ENCODE results near the gene PCGF5. TPM values are rescaled to one million over a fixed set of nuclear protein-coding genes. Genes with fewer than 3 reads are reported as not detected.
"Not testable (repeated sequence)": the region's sequence is repeated elsewhere in the genome, so short reads cannot be mapped to it uniquely, and the experiment has no call there.

Gene PCGF5
- total RNA-seq, 1 donor from 2014 or later, result 48.9 TPM

GRCh38 chr10:91286572-91286971 is 66.1 kb downstream of the PCGF5 start:
- no peak for DNase-seq (ENCODE audit: low read depth)

- DNase-seq (ENCODE audit: low read depth), result peak; percentile 19
Observed at GRCh38 chr10:91287276-91287675, 66.8 kb downstream of the PCGF5 start.

GRCh38 chr10:91287912-91288311 is 67.4 kb downstream of the PCGF5 start:
- no peak for DNase-seq (ENCODE audit: low read depth)

GRCh38 chr10:91289305-91289704 is 68.8 kb downstream of the PCGF5 start:
- no peak for DNase-seq (ENCODE audit: low read depth)

- no peak for DNase-seq (ENCODE audit: low read depth)
Observed at GRCh38 chr10:91290607-91291006, 70.1 kb downstream of the PCGF5 start.

DNA sequence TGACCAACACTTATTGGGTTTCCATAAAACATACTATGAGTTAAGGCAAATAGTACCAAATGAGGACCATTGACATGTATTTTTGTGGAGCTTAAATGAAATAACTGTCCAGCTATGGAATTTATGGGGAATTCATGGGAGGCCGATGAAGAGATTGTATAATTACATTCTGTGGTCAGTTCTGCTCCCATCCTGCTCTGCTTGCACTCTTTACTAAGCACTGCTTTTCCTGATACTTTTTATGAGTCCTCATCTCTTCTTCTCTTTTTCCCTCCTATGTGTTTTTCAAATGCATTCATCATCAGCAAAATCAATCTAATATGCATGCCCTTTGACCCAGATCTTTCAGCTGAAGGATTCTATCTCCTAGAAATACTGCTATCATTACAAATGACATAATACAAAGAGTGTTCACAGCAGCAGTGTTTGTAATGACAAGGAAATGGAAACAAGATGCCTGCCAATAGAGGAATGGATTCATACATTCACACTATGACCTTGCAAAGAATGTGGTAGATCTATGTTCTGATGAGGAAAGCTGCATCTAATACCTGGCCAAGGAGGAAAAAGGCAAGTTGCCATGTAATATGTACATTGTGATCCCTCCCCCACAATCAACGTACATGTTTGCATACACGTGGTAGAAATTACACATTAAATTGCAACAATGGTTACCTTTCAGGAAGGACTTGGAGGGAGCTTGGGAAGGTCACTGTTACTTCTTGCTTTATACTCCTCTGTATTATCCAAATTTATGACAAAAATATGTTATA is 73.9 kb downstream of the PCGF5 start:
- no peak for DNase-seq (ENCODE audit: low read depth)

- no peak for DNase-seq (ENCODE audit: low read depth)
Observed at GRCh38 chr10:91295346-91295745, 74.9 kb downstream of the PCGF5 start.

GRCh38 chr10:91296471-91296870 is 76.0 kb downstream of the PCGF5 start:
- peak; percentile 52 for DNase-seq (ENCODE audit: low read depth)

DNA sequence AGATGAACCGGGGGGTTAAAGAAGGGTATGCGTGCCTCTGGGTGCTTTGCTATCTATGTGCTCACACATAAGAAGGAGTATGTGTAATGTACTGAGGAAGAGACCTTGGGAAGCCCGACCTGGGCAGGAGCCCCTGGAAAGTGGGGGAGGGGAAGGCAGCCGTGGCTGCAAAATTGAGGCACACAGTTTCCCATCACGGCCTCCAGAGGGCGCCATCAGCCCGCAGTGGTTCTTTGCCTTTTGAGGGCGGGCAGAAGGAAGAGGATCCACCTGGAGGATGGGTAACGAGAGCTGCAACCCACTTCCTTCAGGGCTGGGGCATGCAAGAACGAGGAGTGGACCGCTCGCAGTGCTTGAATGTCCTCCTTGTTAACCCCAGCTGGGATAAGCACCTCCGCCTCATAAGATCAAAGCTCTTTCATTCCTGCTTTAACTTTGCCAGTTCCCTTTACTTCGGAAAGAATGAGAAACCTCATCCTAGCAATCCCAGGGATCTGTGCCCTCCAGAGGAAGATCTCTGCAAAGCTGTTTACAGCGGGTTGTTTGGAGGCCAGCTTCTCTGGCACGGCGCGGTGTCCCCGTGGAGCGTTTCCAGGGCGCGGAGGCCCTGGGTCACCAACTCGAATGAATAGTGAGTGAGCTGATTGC is 77.9 kb downstream of the PCGF5 start:
- peak; percentile 57 for DNase-seq (ENCODE audit: low read depth)

DNA sequence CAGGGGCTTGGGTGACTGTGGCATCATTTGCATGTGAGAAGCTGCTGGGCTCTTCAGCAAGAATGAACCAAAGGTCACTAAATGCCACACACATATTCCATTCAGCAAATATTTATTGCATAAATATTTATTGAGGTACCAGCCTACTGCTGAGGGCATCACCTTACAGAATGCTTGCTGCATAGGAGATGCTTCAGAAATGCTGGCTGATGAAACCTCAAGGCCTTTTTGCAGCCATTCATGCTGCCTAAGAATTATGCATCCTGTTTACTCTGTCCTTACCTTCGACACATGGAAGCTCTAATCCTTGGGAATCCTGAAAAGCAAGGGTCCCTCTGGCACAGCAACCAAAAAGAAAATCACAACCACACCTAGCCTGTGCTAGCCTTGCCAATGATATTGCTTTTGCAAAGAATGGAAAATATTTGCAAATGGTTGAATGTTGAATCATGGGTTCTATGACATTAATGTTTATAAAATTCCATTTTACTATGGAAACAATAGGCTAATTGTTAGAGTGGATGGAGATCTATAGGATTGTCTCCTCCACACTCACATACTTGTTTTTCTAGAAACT is 79.6 kb downstream of the PCGF5 start:
- no peak for DNase-seq (ENCODE audit: low read depth)

DNA sequence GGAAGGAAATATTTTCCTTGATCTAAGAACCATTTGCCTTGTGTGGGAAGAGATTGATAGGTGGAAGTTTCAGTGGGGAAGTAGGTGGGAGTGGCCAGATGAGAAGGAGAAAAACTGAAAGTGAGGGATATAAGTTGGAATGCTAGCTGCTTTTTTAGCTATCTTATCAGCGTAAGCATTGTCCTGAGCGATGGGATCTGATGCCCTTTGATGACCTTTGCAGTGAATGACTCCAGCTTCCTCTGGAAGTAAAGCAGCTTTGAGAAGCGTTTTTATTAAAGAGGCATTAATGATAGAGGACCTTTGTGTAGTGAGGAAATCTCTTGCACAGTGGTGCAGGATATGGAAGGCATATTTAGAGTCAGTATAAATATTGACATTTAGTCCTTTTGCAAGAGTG is 82.5 kb downstream of the PCGF5 start:
- not testable (repeated sequence) for DNase-seq (ENCODE audit: low read depth)

- not testable (repeated sequence) for DNase-seq (ENCODE audit: low read depth)
Observed at GRCh38 chr10:91305979-91306378, 85.5 kb downstream of the PCGF5 start.

GRCh38 chr10:91307489-91307888 is 87.0 kb downstream of the PCGF5 start:
- no peak for DNase-seq (ENCODE audit: low read depth)

GRCh38 chr10:91309711-91310110 is 89.2 kb downstream of the PCGF5 start:
- DNase-seq (ENCODE audit: low read depth), result no peak

- no peak for DNase-seq (ENCODE audit: low read depth)
Observed at GRCh38 chr10:91311601-91312381, 91.3 kb downstream of the PCGF5 start.

DNA sequence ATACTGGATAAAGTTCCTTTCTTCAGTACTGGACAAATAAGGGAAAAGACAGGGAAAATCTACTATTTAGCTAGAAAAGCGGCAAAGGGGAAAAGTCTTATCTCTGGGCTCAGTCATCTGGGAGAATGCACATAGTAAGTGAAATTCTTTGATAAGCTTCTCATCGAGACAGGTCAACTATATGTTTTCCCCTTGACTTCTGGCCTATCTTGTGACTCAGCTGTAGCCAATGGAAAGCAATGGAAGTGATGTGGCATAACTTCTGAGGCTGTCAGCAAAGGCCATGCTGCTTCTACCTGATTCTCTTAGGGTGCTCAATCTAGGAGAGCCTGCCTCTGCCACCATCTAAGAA is 91.9 kb downstream of the PCGF5 start:
- no peak for DNase-seq (ENCODE audit: low read depth)

GRCh38 chr10:91313796-91314485 is 93.5 kb downstream of the PCGF5 start:
- peak; percentile 63 for DNase-seq (ENCODE audit: low read depth)

DNA sequence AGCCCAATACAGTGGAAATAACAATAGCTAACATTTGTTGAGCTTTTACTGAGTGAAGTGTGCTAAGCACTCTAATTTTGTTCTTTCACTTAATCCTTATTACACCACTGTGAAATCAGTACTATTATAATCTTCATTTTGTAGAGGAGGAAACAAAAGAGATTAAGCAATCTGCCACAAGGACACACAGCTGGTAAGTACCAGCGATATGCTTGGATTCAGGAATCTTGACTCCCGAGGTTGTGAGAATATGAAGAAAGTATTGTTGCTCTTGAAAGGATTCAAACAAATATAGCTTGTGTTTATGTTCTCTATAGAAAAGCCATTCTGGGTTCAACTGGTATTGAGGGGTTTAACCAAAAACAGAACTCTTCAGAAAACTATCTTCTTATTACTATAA is 96.0 kb downstream of the PCGF5 start:
- DNase-seq (ENCODE audit: low read depth), result no peak

- no peak for DNase-seq (ENCODE audit: low read depth)
Observed at GRCh38 chr10:91317541-91317940, 97.1 kb downstream of the PCGF5 start.

DNA sequence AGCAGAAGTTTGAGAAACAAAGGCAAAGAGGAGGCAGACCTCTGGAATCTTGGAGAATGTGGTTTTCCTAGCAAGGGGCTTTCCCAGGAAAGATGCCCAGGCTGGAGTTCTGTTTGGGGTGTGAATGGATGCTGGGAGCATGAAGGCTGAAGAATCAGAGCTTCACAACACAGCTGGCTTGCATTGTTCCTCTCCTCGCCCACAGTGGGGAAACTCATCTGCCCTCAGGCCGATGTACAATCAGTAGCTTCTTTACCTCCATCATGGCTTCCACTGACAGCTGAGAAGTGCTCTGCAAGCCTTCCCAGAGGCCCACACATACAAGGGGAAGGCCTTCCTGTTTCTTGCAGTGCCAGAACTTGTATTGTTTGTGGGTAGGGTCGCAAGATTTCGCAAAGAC is 98.9 kb downstream of the PCGF5 start:
- no peak for DNase-seq (ENCODE audit: low read depth)

- DNase-seq (ENCODE audit: low read depth), result not testable (repeated sequence)
Observed at GRCh38 chr10:91323293-91323905, 102.9 kb downstream of the PCGF5 start.
